ENCODE measurements around the gene SLC22A12. TPM values are rescaled to one million over a fixed set of nuclear protein-coding genes. Genes with fewer than 3 reads are reported as not detected.

Gene SLC22A12
- total RNA-seq, 4 donors from 2014 or later: 0.56 TPM; not detected in 3

GRCh38 chr11:64611869-64612646 lies 21.0 kb downstream of the SLC22A12 start:
- no peak for ATAC-seq (ENCODE audit: low FRiP score)
- DNase-seq (ENCODE audit: low spot score): no peak

GRCh38 chr11:64613648-64614047 lies 22.6 kb downstream of the SLC22A12 start:
- ATAC-seq (ENCODE audit: low FRiP score) (no peak), DNase-seq (ENCODE audit: low spot score) (no peak)
- no peak for TF ChIP-seq CTCF (IDR thresholded peaks at IDR 0.05)

More at GRCh38 chr11:64611869-64612646, 21.0 kb downstream of the SLC22A12 start:
- TF ChIP-seq CTCF (IDR thresholded peaks at IDR 0.05): no peak

- DNase-seq (ENCODE audit: low spot score) (no peak), ATAC-seq (ENCODE audit: low FRiP score) (no peak)
- no peak for TF ChIP-seq CTCF (IDR thresholded peaks at IDR 0.05)
Measured at GRCh38 chr11:64614917-64615316, 23.9 kb downstream of the SLC22A12 start.

- no peak for ATAC-seq (ENCODE audit: low FRiP score)
- no peak for DNase-seq (ENCODE audit: low spot score)
- TF ChIP-seq CTCF (IDR thresholded peaks at IDR 0.05): no peak
Measured at GRCh38 chr11:64616817-64617216, 25.8 kb downstream of the SLC22A12 start.

- TF ChIP-seq CTCF (IDR thresholded peaks at IDR 0.05): no peak
- ATAC-seq (ENCODE audit: low FRiP score) (peak; percentile 24), DNase-seq (ENCODE audit: low spot score) (no peak)
Measured at GRCh38 chr11:64619196-64619595, 28.2 kb downstream of the SLC22A12 start.

- no peak for TF ChIP-seq CTCF (IDR thresholded peaks at IDR 0.05)
- DNase-seq (ENCODE audit: low spot score) (no peak), ATAC-seq (ENCODE audit: low FRiP score) (peak; percentile 71)
Measured at GRCh38 chr11:64619811-64620380, 28.9 kb downstream of the SLC22A12 start.
